ENCODE results near the gene DMD. TPM values are rescaled to one million over a fixed set of nuclear protein-coding genes. Genes with fewer than 3 reads are reported as not detected.
A peak's percentile ranks its signal among the peaks of the same experiment; 100 is the strongest.

DMD gene
- total RNA-seq, 1 experiment from 2014 or later, result 47.2 TPM

DNA sequence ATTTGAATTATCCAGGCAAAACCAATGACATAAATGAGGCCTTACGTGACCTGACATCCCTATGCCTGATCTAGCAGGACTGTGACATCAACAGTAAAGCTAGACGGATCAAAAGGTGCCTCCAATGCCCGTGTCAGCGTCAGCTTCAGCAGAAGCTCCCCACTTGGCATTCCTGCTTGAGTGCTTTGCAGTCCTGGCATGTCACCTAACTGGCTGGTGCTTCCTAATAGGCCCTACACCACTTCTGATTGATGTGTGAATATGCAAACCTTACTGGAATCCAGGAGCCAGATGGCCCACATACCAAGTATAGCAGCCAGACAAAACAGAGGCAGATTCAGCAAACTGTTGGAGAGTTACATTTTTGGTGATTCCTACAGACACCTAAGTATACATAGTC lies 224.2 kb downstream of the DMD start:
- Mint-ChIP-seq H3K27me3 (ENCODE audit: insufficient read depth, unreplicated experiment) (no peaks in the 10 kb centered on the region), H3K9me3 (ENCODE audit: unreplicated experiment) (no peaks in the 10 kb centered on the region), H3K36me3 (ENCODE audit: insufficient read depth, unreplicated experiment) (no peaks in the 10 kb centered on the region), H3K4me3 (ENCODE audit: unreplicated experiment) (no peak overlapping the region), H3K27ac (ENCODE audit: unreplicated experiment) (no peak overlapping the region), H3K4me1 (ENCODE audit: low read depth, unreplicated experiment) (no peaks in the 10 kb centered on the region)
- peak; percentile 9 to 37 for DNase-seq
- Histone ChIP-seq H3K9me3 (no peaks in the 10 kb centered on the region), H3K36me3 (ENCODE audit: control insufficient read depth, insufficient read depth, low read length) (no peaks in the 10 kb centered on the region), H3K4me3 (ENCODE audit: low read depth, low read length) (no peak overlapping the region), H3K4me1 (no peaks in the 10 kb centered on the region), H3K27me3 (replicated peaks; ENCODE audit: control insufficient read depth, insufficient read depth, low read length) (no peaks in the 10 kb centered on the region)
- no TSS peak for BruUV-seq (replicated peaks)
- intact Hi-C loops (cut with micrococcal nuclease; ENCODE audit: unreplicated experiment), result no loop called here
- ChIA-PET CTCF (no interaction called here), POLR2A (no interaction called here)
- TF ChIP-seq, protein P1, sequence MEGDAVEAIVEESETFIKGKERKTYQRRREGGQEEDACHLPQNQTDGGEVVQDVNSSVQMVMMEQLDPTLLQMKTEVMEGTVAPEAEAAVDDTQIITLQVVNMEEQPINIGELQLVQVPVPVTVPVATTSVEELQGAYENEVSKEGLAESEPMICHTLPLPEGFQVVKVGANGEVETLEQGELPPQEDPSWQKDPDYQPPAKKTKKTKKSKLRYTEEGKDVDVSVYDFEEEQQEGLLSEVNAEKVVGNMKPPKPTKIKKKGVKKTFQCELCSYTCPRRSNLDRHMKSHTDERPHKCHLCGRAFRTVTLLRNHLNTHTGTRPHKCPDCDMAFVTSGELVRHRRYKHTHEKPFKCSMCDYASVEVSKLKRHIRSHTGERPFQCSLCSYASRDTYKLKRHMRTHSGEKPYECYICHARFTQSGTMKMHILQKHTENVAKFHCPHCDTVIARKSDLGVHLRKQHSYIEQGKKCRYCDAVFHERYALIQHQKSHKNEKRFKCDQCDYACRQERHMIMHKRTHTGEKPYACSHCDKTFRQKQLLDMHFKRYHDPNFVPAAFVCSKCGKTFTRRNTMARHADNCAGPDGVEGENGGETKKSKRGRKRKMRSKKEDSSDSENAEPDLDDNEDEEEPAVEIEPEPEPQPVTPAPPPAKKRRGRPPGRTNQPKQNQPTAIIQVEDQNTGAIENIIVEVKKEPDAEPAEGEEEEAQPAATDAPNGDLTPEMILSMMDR (IDR thresholded peaks at IDR 0.05; ENCODE audit: insufficient read depth in 1 of 2, low read depth in 1 of 2, low read length in 1 of 2, severe bottlenecking in 1 of 2, unreplicated experiment in 1 of 2), result no peak

DNA sequence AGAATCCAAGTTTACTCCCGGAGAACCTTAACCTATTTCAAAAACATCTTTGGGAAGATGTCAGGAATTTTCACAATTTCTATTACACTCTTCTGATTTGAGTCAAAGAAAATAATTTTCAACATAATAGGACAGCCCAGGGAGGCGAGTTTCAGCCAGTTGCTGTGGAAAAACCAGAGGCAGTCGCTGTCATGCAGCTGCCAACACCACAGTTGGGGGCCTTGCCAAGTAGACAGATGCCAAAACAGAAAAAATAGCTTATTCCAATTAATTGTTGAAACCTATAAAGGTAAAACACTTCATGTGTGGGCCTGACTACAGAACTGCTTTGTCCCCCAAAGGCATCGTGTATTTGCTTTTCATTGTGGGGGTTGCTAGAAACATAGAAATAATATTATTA lies 225.8 kb downstream of the DMD start:
- no peaks in the 10 kb centered on the region for H3K9me3 ChIP-seq
- no peak for DNase-seq
- no peaks in the 10 kb centered on the region for H3K4me1 Mint-ChIP-seq (ENCODE audit: low read depth, unreplicated experiment)
- H3K4me3 ChIP-seq (ENCODE audit: low read depth, low read length), result no peak overlapping the region
- H3K4me1 ChIP-seq, result no peaks in the 10 kb centered on the region
- H3K36me3 ChIP-seq (ENCODE audit: control insufficient read depth, insufficient read depth, low read length), result no peaks in the 10 kb centered on the region
- H3K4me3 Mint-ChIP-seq (ENCODE audit: unreplicated experiment), result no peak overlapping the region
- TF ChIP-seq, protein P1 (IDR thresholded peaks at IDR 0.05; ENCODE audit: insufficient read depth in 1 of 2, low read depth in 1 of 2, low read length in 1 of 2, severe bottlenecking in 1 of 2, unreplicated experiment in 1 of 2), result no peak
- H3K27me3 Mint-ChIP-seq (ENCODE audit: insufficient read depth, unreplicated experiment), result no peaks in the 10 kb centered on the region
- POLR2A ChIA-PET, result no interaction called here
- BruUV-seq (replicated peaks), result no TSS peak
- CTCF ChIA-PET, result no interaction called here
- no peaks in the 10 kb centered on the region for H3K9me3 Mint-ChIP-seq (ENCODE audit: unreplicated experiment)
- intact Hi-C loops (cut with micrococcal nuclease; ENCODE audit: unreplicated experiment), result no loop called here
- no peaks in the 10 kb centered on the region for H3K27me3 ChIP-seq (replicated peaks; ENCODE audit: control insufficient read depth, insufficient read depth, low read length)
- H3K36me3 Mint-ChIP-seq (ENCODE audit: insufficient read depth, unreplicated experiment), result no peaks in the 10 kb centered on the region
- no peak overlapping the region for H3K27ac Mint-ChIP-seq (ENCODE audit: unreplicated experiment)

DNA sequence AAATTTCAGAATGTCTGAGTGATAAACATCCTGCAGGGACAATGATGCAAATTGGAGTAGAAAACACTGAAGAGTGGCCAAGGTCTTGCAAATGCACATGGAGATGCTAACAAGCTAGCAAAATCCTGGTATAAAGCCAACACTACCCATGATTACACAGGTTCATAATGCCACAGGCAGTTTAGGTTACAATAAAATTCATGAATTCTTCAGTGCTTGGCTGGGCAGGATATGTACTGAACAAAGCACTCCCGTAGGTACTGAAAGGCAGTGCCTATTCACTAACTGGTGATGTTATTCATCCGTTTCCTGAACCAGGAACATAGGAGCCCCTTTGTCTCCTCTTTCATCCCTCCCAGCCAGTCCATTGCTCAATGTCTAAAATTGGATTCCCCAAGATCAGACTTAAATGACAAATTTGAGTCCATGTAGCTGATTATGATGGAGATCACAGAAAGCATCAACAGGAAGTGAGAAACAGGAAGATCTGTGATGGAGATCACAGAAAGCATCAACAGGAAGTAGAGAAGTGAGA lies 244.5 kb downstream of the DMD start:
- TF ChIP-seq, protein P1 (IDR thresholded peaks at IDR 0.05; ENCODE audit: insufficient read depth in 1 of 2, low read depth in 1 of 2, low read length in 1 of 2, severe bottlenecking in 1 of 2, unreplicated experiment in 1 of 2), result no peak
- POLR2A ChIA-PET, result no interaction called here
- intact Hi-C loops (cut with micrococcal nuclease; ENCODE audit: unreplicated experiment), result no loop called here

More for the DNA sequence above, 244.5 kb downstream of the DMD start:
- CTCF ChIA-PET, result no interaction called here
- no TSS peak for BruUV-seq (replicated peaks)
- Mint-ChIP-seq H3K36me3 (ENCODE audit: insufficient read depth, unreplicated experiment) (no peaks in the 10 kb centered on the region), H3K27ac (ENCODE audit: unreplicated experiment) (no peak overlapping the region), H3K27me3 (ENCODE audit: insufficient read depth, unreplicated experiment) (no peaks in the 10 kb centered on the region), H3K9me3 (ENCODE audit: unreplicated experiment) (no peaks in the 10 kb centered on the region), H3K4me3 (ENCODE audit: unreplicated experiment) (no peak overlapping the region), H3K4me1 (ENCODE audit: low read depth, unreplicated experiment) (no peaks in the 10 kb centered on the region)
- Histone ChIP-seq H3K27me3 (replicated peaks; ENCODE audit: control insufficient read depth, insufficient read depth, low read length) (no peaks in the 10 kb centered on the region), H3K4me1 (no peaks in the 10 kb centered on the region), H3K4me3 (ENCODE audit: low read depth, low read length) (no peak overlapping the region), H3K36me3 (ENCODE audit: control insufficient read depth, insufficient read depth, low read length) (no peaks in the 10 kb centered on the region), H3K9me3 (no peaks in the 10 kb centered on the region)
- no peak for DNase-seq

All from Caco-2 (cell line).